CD4-positive, alpha-beta T cell (primary cell): ENCODE measurements around the gene KMT5C. TPM values are rescaled to one million over a fixed set of nuclear protein-coding genes. Genes with fewer than 3 reads are reported as not detected.

Experiments used
- ATAC-seq: fragments of 200-7000 bp; cut with Tn5 transposase; one replicate; pipeline ENCODE4 v1.10.0; 2022; ENCODE audit warnings: mild to moderate bottlenecking; ENCODE audit not compliant: poor library complexity
- CTCF ChIA-PET: fragments of 350-600 bp; sonication (Branson Sonifier 250); formaldehyde crosslinking; loops from one replicate; lab custom pipeline; 2021; ENCODE audit warnings: antibody characterized with exemption, inconsistent platforms; lab: Charles Lee
- POLR2A ChIA-PET: fragments of 350-600 bp; sonication (Branson Sonifier 250); formaldehyde crosslinking; loops from one replicate; lab custom pipeline; 2021; ENCODE audit warnings: antibody characterized with exemption, inconsistent platforms; lab: Charles Lee
- DNase-seq, 14 experiments: peaks; one replicate each; pipeline ENCODE4 v3.0.0-alpha.2; 2013 to 2020; ENCODE audit warnings: mixed read lengths in 2 of 14
- H3K27ac ChIP-seq, 2 donors: one replicate each; pipeline versions ENCODE4 v1.5.1 to v1.7.0; 2013; ENCODE audit warnings: low read length in 2 of 2, low read depth in 1 of 2, mild to moderate bottlenecking in 1 of 2
- H3K27me3 ChIP-seq, 2 experiments: 1 replicate in 1 of 2; 2 replicates in 1 of 2; pipeline versions ENCODE4 v1.6.1 to v1.7.0; 2013; ENCODE audit warnings: low read length in 2 of 2, control low read depth in 1 of 2, mild to moderate bottlenecking in 1 of 2, moderate library complexity in 1 of 2; ENCODE audit not compliant: insufficient read depth in 2 of 2, control insufficient read depth in 1 of 2
- H3K36me3 ChIP-seq: one replicate; pipeline ENCODE4 v1.6.1; 2013; ENCODE audit warnings: low read length, control low read depth; ENCODE audit not compliant: insufficient read depth
- H3K4me1 ChIP-seq: one replicate; pipeline ENCODE4 v1.6.1; 2013; ENCODE audit warnings: low read length, control low read depth; ENCODE audit not compliant: insufficient read depth
- H3K4me3 ChIP-seq: one replicate; pipeline ENCODE4 v1.5.1; 2013; ENCODE audit warnings: mild to moderate bottlenecking, low read length, moderate library complexity
- H3K9me3 ChIP-seq, 2 experiments: 1 replicate in 1 of 2; 2 replicates in 1 of 2; pipeline versions ENCODE4 v1.6.1 to v1.7.0; 2013; ENCODE audit warnings: low read length in 2 of 2, mild to moderate bottlenecking in 2 of 2, control low read depth in 1 of 2, moderate library complexity in 1 of 2; ENCODE audit not compliant: control insufficient read depth in 1 of 2, insufficient read depth in 1 of 2
- H3K27ac Mint-ChIP-seq: one replicate; pipeline ENCODE4 v1.8.0; 2020; ENCODE audit warnings: mixed read lengths
- H3K27me3 Mint-ChIP-seq: one replicate; pipeline ENCODE4 v1.8.0; 2021; ENCODE audit warnings: mixed read lengths
- H3K36me3 Mint-ChIP-seq: one replicate; pipeline ENCODE4 v1.8.0; 2021; ENCODE audit warnings: low read depth, mixed read lengths
- H3K4me1 Mint-ChIP-seq: one replicate; pipeline ENCODE4 v1.8.0; 2021; ENCODE audit warnings: low read depth, mixed read lengths
- H3K4me3 Mint-ChIP-seq: one replicate; pipeline ENCODE4 v1.8.0; 2020; ENCODE audit warnings: mild to moderate bottlenecking, mixed read lengths
- H3K9me3 Mint-ChIP-seq: one replicate; pipeline ENCODE4 v1.8.0; 2020; ENCODE audit warnings: mixed read lengths
- intact Hi-C, 2 experiments: fragments of 100-400 bp; cut with DNase I in 1 of 2; cut with micrococcal nuclease in 1 of 2; formaldehyde crosslinking; loops; one replicate each; pipeline versions ENCODE4 v1.15.1 to v1.9.0; 2023 to 2025; cut with DNase I, micrococcal nuclease
- total RNA-seq, 174 experiments: library from RNA in 2 of 174; stranded (reverse) in 2 of 174; gene quantifications; one replicate each; pipeline ENCODE4 v1.2.3 and lab custom pipeline; 2021 to 2026
- TF ChIP-seq, protein P1 (sequence below): fragments of 200-600 bp; IDR thresholded peaks from one replicate; pipeline ENCODE4 v1.8.0; 2022; ENCODE audit warnings: antibody characterized with exemption, mild to moderate bottlenecking

The KMT5C gene
- total RNA-seq, 2 experiments from 2014 or later = 113 to 115 TPM

GRCh38 chr19:55383279-55384130, 43.8 kb downstream of the KMT5C start:
- POLR2A ChIA-PET = interaction anchor here (0.6 to 5.4 kb wide), 18 partner anchors 8 to 271 kb away, joined by 3 to 45 read pairs (median 4); partner anchors contain the start of genes HSPBP1, KMT5C, PPP6R1 and SYT5
- Mint-ChIP-seq H3K27me3 (no peaks in the 10 kb centered on the region), H3K4me1 (peaks cover 60% of the 10 kb centered on the region), H3K9me3 (no peaks in the 10 kb centered on the region), H3K27ac (peak overlapping the region; percentile 75), H3K36me3 (peaks cover 34% of the 10 kb centered on the region), H3K4me3 (peak overlapping the region; percentile 87)
- Histone ChIP-seq H3K27me3 (no peaks in the 10 kb centered on the region), H3K9me3 (no peaks in the 10 kb centered on the region), H3K27ac (no peak overlapping the region), H3K4me3 (peak overlapping the region; percentile 49), H3K4me1 (peaks cover 51% of the 10 kb centered on the region), H3K36me3 (peaks cover 18% of the 10 kb centered on the region)
- intact Hi-C loops = loop anchor here (1.0 to 2.0 kb wide), 4 partner anchors 25 to 242 kb away; no protein-coding TSS in a partner anchor
- ATAC-seq = no peak
- CTCF ChIA-PET = interaction anchor here (0.9 to 2.7 kb wide), 11 partner anchors 34 to 298 kb away, joined by 3 to 31 read pairs (median 4); partner anchors contain the start of genes HSPBP1 and KMT5C
- TF ChIP-seq, protein P1, sequence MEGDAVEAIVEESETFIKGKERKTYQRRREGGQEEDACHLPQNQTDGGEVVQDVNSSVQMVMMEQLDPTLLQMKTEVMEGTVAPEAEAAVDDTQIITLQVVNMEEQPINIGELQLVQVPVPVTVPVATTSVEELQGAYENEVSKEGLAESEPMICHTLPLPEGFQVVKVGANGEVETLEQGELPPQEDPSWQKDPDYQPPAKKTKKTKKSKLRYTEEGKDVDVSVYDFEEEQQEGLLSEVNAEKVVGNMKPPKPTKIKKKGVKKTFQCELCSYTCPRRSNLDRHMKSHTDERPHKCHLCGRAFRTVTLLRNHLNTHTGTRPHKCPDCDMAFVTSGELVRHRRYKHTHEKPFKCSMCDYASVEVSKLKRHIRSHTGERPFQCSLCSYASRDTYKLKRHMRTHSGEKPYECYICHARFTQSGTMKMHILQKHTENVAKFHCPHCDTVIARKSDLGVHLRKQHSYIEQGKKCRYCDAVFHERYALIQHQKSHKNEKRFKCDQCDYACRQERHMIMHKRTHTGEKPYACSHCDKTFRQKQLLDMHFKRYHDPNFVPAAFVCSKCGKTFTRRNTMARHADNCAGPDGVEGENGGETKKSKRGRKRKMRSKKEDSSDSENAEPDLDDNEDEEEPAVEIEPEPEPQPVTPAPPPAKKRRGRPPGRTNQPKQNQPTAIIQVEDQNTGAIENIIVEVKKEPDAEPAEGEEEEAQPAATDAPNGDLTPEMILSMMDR = no peak
- DNase-seq = peak in 13 of 14 experiments; percentile 15 to 79 (median 43)

GRCh38 chr19:55384131-55384919, 44.6 kb downstream of the KMT5C start, which contains the start of gene TMEM238:
Gene TMEM238, minus strand, starts transcription at chr19:55384292. Its CDS starts 33 bp downstream, at chr19:55384259.
- Histone ChIP-seq H3K27ac (peak within 1 kb of the TSS; percentile 72 to 96), H3K9me3 (no peaks in the 10 kb centered on the region), H3K4me3 (peak within 1 kb of the TSS; percentile 99), H3K36me3 (peaks cover 27% of the 10 kb centered on the region), H3K4me1 (peaks cover 59% of the 10 kb centered on the region), H3K27me3 (no peaks in the 10 kb centered on the region)
- Mint-ChIP-seq H3K4me3 (peak within 1 kb of the TSS; percentile 100), H3K27ac (peak within 1 kb of the TSS; percentile 97), H3K36me3 (peaks cover 42% of the 10 kb centered on the region), H3K4me1 (peaks cover 68% of the 10 kb centered on the region), H3K27me3 (no peaks in the 10 kb centered on the region), H3K9me3 (no peaks in the 10 kb centered on the region)
- ChIA-PET CTCF (interaction anchor here (0.6 to 2.7 kb wide), 11 partner anchors 22 to 299 kb away, joined by 3 to 31 read pairs (median 4); partner anchors contain the start of genes HSPBP1 and KMT5C), POLR2A (interaction anchor here (0.8 to 5.4 kb wide), 16 partner anchors 15 to 270 kb away, joined by 3 to 45 read pairs (median 4); partner anchors contain the start of genes HSPBP1, KMT5C, PPP6R1 and SYT5)
- ATAC-seq (no peak), DNase-seq (peak in 11 of 14 experiments; percentile 16 to 68 (median 45))
- TF ChIP-seq, protein P1 = no peak
- intact Hi-C loops = loop anchor here in 1 of 2 experiments (1.0 to 2.0 kb wide), 2 partner anchors 24 to 83 kb away; no protein-coding TSS in a partner anchor
